ENCODE data around the gene BAD.

Gene BAD

DNA sequence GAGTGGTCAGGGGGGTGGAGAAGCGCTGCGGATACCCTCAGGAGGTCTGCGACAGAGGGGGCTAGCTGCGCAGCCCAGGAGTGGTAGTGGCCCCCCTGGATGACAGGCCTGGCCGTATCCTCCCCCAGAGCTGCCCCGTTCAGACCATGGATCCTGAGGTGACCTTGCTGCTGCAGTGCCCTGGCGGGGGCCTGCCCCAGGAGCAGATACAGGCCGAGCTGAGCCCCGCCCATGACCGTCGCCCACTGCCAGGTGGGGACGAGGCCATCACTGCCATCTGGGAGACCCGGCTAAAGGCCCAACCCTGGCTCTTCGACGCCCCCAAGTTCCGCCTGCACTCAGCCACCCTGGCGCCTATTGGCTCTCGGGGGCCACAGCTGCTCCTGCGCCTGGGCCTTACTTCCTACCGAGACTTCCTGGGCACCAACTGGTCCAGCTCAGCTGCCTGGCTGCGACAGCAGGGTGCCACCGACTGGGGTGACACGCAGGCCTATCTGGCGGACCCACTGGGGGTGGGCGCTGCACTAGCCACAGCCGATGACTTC, 57.9 kb downstream of the BAD start:
- ChIA-PET CTCF (interaction anchor here (0.5 to 1.9 kb wide), 4 partner anchors 18 to 383 kb away, joined by 3 to 5 read pairs (median 4); no protein-coding TSS in a partner anchor), POLR2A (interaction anchor here (1.0 to 2.0 kb wide), 15 partner anchors 10 to 91 kb away, joined by 3 to 11 read pairs (median 5); partner anchors contain the start of genes FKBP2, PPP1R14B, PRDX5 and STIP1)
- no peak for TF ChIP-seq SUZ12 (IDR thresholded peaks at IDR 0.05)
- TF ChIP-seq FOXK2 (IDR thresholded peaks at IDR 0.05), result no peak
- no peak for TF ChIP-seq CTBP1 (IDR thresholded peaks at IDR 0.05; ENCODE audit: borderline replicate concordance)
- TF ChIP-seq TARDBP (IDR thresholded peaks at IDR 0.05), result no peak
- TF ChIP-seq ZNF384 (IDR thresholded peaks at IDR 0.05), result no peak
- no peak for TF ChIP-seq HDGF (IDR thresholded peaks at IDR 0.05; ENCODE audit: borderline replicate concordance)
- no peak for TF ChIP-seq LEF1 (IDR thresholded peaks at IDR 0.05; ENCODE audit: borderline replicate concordance)
- no peak for TF ChIP-seq L3MBTL2 (conservative IDR thresholded peaks at IDR 0.05)
- DNase-seq (ENCODE audit: extremely low spot score), result no peak

DNA sequence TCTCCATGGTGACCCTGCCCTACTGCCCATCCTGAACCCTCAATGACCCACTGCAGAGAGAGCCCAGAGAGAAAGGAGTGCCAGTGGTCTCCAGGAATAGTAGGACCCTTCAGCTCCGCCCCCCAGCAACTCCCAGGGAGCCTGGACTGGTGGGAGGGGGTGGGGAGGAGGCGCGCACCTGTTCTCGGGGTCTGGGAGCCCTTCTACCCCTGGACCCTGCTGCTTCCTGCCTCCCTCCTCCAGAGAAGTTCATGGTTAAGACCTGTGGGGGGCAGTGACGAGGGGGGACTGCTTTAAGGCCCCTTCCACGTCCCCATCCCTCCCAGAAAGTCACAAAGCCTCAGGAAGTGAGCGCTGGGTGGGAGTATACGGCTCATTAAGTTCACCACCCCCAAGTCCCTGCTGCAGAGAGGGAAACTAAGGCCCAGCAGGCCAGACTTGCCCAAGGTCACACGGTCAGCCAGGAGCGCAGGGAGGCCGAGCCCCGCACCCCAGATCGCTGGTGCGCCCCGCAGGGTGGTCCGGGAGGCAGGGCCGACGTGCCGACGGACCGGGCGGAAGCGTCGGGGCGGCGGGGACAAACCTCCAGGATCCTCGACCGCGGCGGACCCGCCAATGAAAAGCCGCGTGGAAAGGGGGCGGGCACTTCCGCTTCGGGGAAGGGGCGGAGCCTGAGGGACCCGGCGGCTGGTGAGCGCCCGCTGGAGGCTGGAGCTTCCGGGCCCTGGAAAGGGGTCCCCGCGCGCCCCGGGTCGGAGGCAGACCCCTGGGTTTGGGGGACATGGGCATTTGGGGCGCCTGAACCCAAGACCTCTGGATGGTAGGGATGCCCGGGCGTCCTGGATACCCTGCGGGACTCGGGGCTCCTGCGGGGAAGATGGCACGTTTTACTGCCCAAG, 58.6 kb downstream of the BAD start, which contains the start of the genes NUDT22 and TRPT1:
Gene NUDT22, plus strand, starts transcription at position 667 of the 899 bp plus-strand sequence. CDS start 379 bp downstream, outside the sequence.
Gene TRPT1, minus strand, starts transcription at position 579 of the 899 bp plus-strand sequence. Its CDS starts 326 bp downstream, at position 253.
- CTCF ChIA-PET, result interaction anchor here (0.5 to 1.9 kb wide), 5 partner anchors 17 to 382 kb away, joined by 3 to 5 read pairs (median 5); no protein-coding TSS in a partner anchor
- DNase-seq (ENCODE audit: extremely low spot score), result peak; percentile 89
- TF ChIP-seq CTBP1 (IDR thresholded peaks at IDR 0.05; ENCODE audit: borderline replicate concordance) (no peak), FOXA1 (IDR thresholded peaks at IDR 0.05) (no peak), L3MBTL2 (conservative IDR thresholded peaks at IDR 0.05) (peak; percentile 42; the same call in 1 of the 2 replicates), FOXK2 (IDR thresholded peaks at IDR 0.05) (no peak), LEF1 (IDR thresholded peaks at IDR 0.05; ENCODE audit: borderline replicate concordance) (no peak), ELF4 (IDR thresholded peaks at IDR 0.05) (peak; percentile 50), BHLHE40 (IDR thresholded peaks at IDR 0.05; ENCODE audit: borderline replicate concordance) (no peak), SUZ12 (IDR thresholded peaks at IDR 0.05) (no peak), NFRKB (IDR thresholded peaks at IDR 0.05) (no peak)
- POLR2A ChIA-PET, result interaction anchor here (0.8 to 2.0 kb wide), 16 partner anchors 9 to 92 kb away, joined by 3 to 11 read pairs (median 5); partner anchors contain the start of genes FKBP2, PPP1R14B, PRDX5 and STIP1

DNA sequence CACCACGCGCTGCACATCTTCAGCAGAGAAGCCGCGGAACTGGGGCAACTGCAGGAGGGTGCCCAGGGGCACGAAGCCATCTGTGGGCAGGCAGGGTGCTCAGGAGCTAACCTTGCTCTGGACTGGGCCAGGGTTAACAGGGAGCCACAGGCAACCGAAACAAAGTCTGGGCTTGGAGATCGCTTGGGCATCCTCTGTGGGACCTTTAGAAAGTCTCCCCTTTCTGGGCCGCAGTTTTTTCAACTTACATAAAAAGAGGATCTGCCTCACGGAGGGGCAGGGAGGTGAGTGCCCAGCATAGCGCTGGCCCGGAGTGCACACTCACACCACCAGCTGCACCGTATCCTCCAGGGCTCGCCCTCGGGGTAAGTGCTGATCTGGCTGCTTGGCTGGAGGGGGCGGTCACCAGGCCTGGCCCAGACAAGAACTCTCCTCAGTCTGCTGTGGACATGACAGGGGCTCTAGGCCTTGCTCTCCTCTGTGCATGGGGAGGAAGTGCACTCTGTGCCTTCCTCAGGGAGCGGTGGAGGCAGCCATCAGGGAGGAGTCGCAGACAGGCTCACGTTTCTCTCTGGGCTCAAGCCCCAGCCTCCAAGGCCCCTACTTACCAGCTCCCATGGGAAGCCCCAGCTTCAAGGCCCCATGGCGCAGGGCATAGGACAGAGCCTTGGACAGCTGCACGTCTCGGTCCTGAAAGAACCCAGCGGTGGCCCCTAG, 59.4 kb downstream of the BAD start:
- TF ChIP-seq FOXA1 (IDR thresholded peaks at IDR 0.05) (no peak), NFRKB (IDR thresholded peaks at IDR 0.05) (no peak), ARNT (IDR thresholded peaks at IDR 0.05) (no peak), BHLHE40 (IDR thresholded peaks at IDR 0.05; ENCODE audit: borderline replicate concordance) (no peak), ELF4 (IDR thresholded peaks at IDR 0.05) (no peak), CTBP1 (IDR thresholded peaks at IDR 0.05; ENCODE audit: borderline replicate concordance) (no peak), SP1 (IDR thresholded peaks at IDR 0.05) (no peak), HDGF (IDR thresholded peaks at IDR 0.05; ENCODE audit: borderline replicate concordance) (no peak), LEF1 (IDR thresholded peaks at IDR 0.05; ENCODE audit: borderline replicate concordance) (no peak), ZNF384 (IDR thresholded peaks at IDR 0.05) (no peak), SUZ12 (IDR thresholded peaks at IDR 0.05) (no peak), FOXK2 (IDR thresholded peaks at IDR 0.05) (no peak), L3MBTL2 (conservative IDR thresholded peaks at IDR 0.05) (no peak), FOXM1 (IDR thresholded peaks at IDR 0.05; ENCODE audit: borderline replicate concordance) (no peak), TARDBP (IDR thresholded peaks at IDR 0.05) (no peak)
- TF ChIP-seq, protein P1, sequence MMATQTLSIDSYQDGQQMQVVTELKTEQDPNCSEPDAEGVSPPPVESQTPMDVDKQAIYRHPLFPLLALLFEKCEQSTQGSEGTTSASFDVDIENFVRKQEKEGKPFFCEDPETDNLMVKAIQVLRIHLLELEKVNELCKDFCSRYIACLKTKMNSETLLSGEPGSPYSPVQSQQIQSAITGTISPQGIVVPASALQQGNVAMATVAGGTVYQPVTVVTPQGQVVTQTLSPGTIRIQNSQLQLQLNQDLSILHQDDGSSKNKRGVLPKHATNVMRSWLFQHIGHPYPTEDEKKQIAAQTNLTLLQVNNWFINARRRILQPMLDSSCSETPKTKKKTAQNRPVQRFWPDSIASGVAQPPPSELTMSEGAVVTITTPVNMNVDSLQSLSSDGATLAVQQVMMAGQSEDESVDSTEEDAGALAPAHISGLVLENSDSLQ (IDR thresholded peaks at IDR 0.05), result no peak
- CTCF ChIA-PET, result interaction anchor here (0.6 kb wide), 1 partner anchor 37 kb away, joined by 5 read pairs; no protein-coding TSS in a partner anchor
- DNase-seq (ENCODE audit: extremely low spot score), result no peak
- POLR2A ChIA-PET, result interaction anchor here (0.9 to 2.5 kb wide), 4 partner anchors 9 to 40 kb away, joined by 3 to 8 read pairs (median 4); partner anchors contain the start of genes FKBP2, STIP1 and VEGFB

DNA sequence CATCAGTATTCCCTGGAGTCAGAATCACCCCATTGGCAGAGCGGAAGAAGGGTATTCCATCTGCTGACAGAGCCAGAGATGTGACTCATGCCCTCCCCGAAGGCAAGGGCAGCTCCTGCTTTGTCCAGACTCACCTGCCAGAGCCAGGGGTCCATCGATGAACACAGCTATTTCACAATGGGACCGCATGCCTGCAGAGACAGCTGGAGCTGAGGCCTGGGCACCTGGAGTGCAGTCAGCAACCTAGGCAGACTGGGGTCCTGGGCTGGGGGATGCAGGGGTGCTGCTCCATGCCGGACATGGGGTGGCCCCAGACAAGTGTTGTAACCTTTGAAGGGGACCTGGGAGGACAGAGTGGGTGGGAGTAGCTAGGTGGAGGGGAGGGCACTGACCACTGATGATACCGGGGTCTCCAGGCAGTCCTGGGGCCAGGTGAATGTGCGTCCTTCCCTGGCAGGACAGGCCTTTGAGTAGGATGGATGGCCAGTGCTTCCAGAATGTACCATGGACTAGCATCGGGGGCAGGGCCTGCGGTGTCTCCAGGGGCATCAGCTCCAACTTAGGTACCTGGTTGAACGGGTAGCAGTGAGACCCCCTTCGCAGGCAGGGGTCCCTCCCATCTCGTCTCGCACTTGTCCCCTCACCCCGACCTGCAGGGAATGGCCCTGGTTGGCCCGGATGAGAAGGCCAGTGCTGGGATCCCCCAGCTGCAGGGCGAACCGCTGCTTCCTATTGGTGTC, 60.1 kb downstream of the BAD start:
- CTCF ChIA-PET, result interaction anchor here (0.6 to 1.7 kb wide), 2 partner anchors 20 to 77 kb away, joined by 3 to 4 read pairs; no protein-coding TSS in a partner anchor
- TF ChIP-seq FOXA1 (IDR thresholded peaks at IDR 0.05), result no peak
- TF ChIP-seq SP1 (IDR thresholded peaks at IDR 0.05), result no peak
- no peak for TF ChIP-seq FOXK2 (IDR thresholded peaks at IDR 0.05)
- TF ChIP-seq BHLHE40 (IDR thresholded peaks at IDR 0.05; ENCODE audit: borderline replicate concordance), result no peak
- TF ChIP-seq, protein P1 (IDR thresholded peaks at IDR 0.05), result no peak
- TF ChIP-seq CTBP1 (IDR thresholded peaks at IDR 0.05; ENCODE audit: borderline replicate concordance), result no peak
- no peak for TF ChIP-seq FOXM1 (IDR thresholded peaks at IDR 0.05; ENCODE audit: borderline replicate concordance)
- TF ChIP-seq ELF4 (IDR thresholded peaks at IDR 0.05), result no peak
- TF ChIP-seq ZNF384 (IDR thresholded peaks at IDR 0.05), result no peak
- TF ChIP-seq HDGF (IDR thresholded peaks at IDR 0.05; ENCODE audit: borderline replicate concordance), result no peak
- TF ChIP-seq ARNT (IDR thresholded peaks at IDR 0.05), result no peak
- no peak for TF ChIP-seq TARDBP (IDR thresholded peaks at IDR 0.05)
- no peak for DNase-seq (ENCODE audit: extremely low spot score)
- POLR2A ChIA-PET, result interaction anchor here (0.5 to 2.5 kb wide), 8 partner anchors 9 to 47 kb away, joined by 3 to 8 read pairs (median 4); partner anchors contain the start of genes FKBP2, STIP1 and VEGFB
